Measurements from ENCODE around the gene SLC26A9. TPM values are rescaled to one million over a fixed set of nuclear protein-coding genes. Genes with fewer than 3 reads are reported as not detected.

The SLC26A9 gene
- total and polyA plus RNA-seq, 10 of the 15 experiments (the other 5 are each of a cell fraction or from before 2014, with no cell fraction given), result 0.09 to 0.40 (median 0.17) TPM

DNA sequence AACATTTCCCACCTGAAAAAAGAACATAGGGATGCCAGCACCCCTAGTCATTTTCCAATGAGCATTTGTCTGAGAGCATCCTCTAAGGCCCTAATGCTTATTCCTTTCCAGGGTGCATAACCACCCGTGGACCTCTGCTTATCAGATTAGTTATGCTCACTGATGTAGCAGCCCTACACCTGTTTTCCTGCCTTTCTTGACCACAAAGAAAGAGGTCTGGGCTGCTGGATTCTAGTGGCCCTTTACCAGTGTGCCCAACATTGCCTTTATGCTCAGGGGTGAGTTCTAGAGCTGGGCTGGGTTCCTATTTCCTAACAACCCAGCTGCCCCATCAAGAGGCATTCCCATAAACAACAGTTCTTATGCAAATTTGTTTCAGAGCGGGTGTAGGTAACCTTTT is 73.0 kb downstream of the SLC26A9 start (continued):
- TF ChIP-seq NFYA (IDR thresholded peaks at IDR 0.05; ENCODE audit: borderline replicate concordance, low read depth, low read length) (no peak), GATAD2B (conservative IDR thresholded peaks at IDR 0.05; ENCODE audit: low read depth) (no peak)

Other genes with a start within 250 kb of the SLC26A9 start
Only the 7 nearest of the 8 such genes appear.
- gene RAB29, start 168.0 kb downstream of the SLC26A9 start, total RNA-seq (2014; rRNA removed), result 11.7 and 15.9 TPM in 2 replicates
- 16.8 and 18.0 TPM in 2 replicates for gene RAB29, start 168.0 kb downstream of the SLC26A9 start, total RNA-seq (2014; rRNA removed; fragmentation: Illumina TruSeq; extraction: Trizol)
- 12.5 TPM in 2 replicates for gene RAB29, start 168.0 kb downstream of the SLC26A9 start, total RNA-seq (2021)
- gene RAB29, start 168.0 kb downstream of the SLC26A9 start, polyA plus RNA-seq (2011; rRNA removed), result 74.5 and 75.5 TPM in 2 replicates
- gene RAB29, start 168.0 kb downstream of the SLC26A9 start, polyA plus RNA-seq (2014; fragmentation: Illumina TruSeq; extraction: Trizol), result 20.5 and 22.6 TPM in 2 replicates
- gene RAB29, start 168.0 kb downstream of the SLC26A9 start, polyA plus RNA-seq (2014; fragmentation: Nextera tagmentation; extraction: Ambion mirVana), result 10 to 100 TPM; 12.6 to 16.2 TPM
- gene RAB29, start 168.0 kb downstream of the SLC26A9 start, polyA plus RNA-seq (2014; rRNA removed), result 15.7 and 15.8 TPM in 2 replicates
- gene RAB29, start 168.0 kb downstream of the SLC26A9 start, polyA plus RNA-seq (2016; fragmentation: Nextera tagmentation; extraction: Ambion mirVana), result 10 to 100 TPM; 13.7 to 14.2 TPM
- 0.22 and 0.45 TPM in 2 replicates for gene SLC41A1, start 130.3 kb downstream of the SLC26A9 start, total RNA-seq (2014; rRNA removed)
- 0.22 and 0.28 TPM in 2 replicates for gene SLC41A1, start 130.3 kb downstream of the SLC26A9 start, total RNA-seq (2014; rRNA removed; fragmentation: Illumina TruSeq; extraction: Trizol)
- gene SLC41A1, start 130.3 kb downstream of the SLC26A9 start, total RNA-seq (2021), result 0.40 and 0.69 TPM in 2 replicates
- 10.6 and 11.3 TPM in 2 replicates for gene SLC41A1, start 130.3 kb downstream of the SLC26A9 start, polyA plus RNA-seq (2011; rRNA removed)
- 0.48 and 0.71 TPM in 2 replicates for gene SLC41A1, start 130.3 kb downstream of the SLC26A9 start, polyA plus RNA-seq (2014; fragmentation: Illumina TruSeq; extraction: Trizol)
- gene SLC41A1, start 130.3 kb downstream of the SLC26A9 start, polyA plus RNA-seq (2014; fragmentation: Nextera tagmentation; extraction: Ambion mirVana), result under 1 TPM; 0.13 to 0.15 TPM
- 0.36 and 0.40 TPM in 2 replicates for gene SLC41A1, start 130.3 kb downstream of the SLC26A9 start, polyA plus RNA-seq (2014; rRNA removed)
- under 1 TPM; 0.24 to 0.96 TPM for gene SLC41A1, start 130.3 kb downstream of the SLC26A9 start, polyA plus RNA-seq (2016; fragmentation: Nextera tagmentation; extraction: Ambion mirVana)
- gene PM20D1, start 93.3 kb downstream of the SLC26A9 start, total RNA-seq (2014; rRNA removed), result not detected in 2 replicates
- gene PM20D1, start 93.3 kb downstream of the SLC26A9 start, total RNA-seq (2014; rRNA removed; fragmentation: Illumina TruSeq; extraction: Trizol), result not detected in 2 replicates
- not detected in 2 replicates for gene PM20D1, start 93.3 kb downstream of the SLC26A9 start, total RNA-seq (2021)
- not detected in 2 replicates for gene PM20D1, start 93.3 kb downstream of the SLC26A9 start, polyA plus RNA-seq (2011; rRNA removed)
- gene PM20D1, start 93.3 kb downstream of the SLC26A9 start, polyA plus RNA-seq (2014; fragmentation: Illumina TruSeq; extraction: Trizol), result not detected in 2 replicates
- gene PM20D1, start 93.3 kb downstream of the SLC26A9 start, polyA plus RNA-seq (2014; fragmentation: Nextera tagmentation; extraction: Ambion mirVana), result not detected
- gene PM20D1, start 93.3 kb downstream of the SLC26A9 start, polyA plus RNA-seq (2014; rRNA removed), result not detected in 2 replicates
- gene PM20D1, start 93.3 kb downstream of the SLC26A9 start, polyA plus RNA-seq (2016; fragmentation: Nextera tagmentation; extraction: Ambion mirVana), result not detected
- gene RAB7B, start 59.9 kb upstream of the SLC26A9 start, total RNA-seq (2014; rRNA removed), result not detected in 2 replicates
- gene RAB7B, start 59.9 kb upstream of the SLC26A9 start, total RNA-seq (2014; rRNA removed; fragmentation: Illumina TruSeq; extraction: Trizol), result not detected in 2 replicates
- gene RAB7B, start 59.9 kb upstream of the SLC26A9 start, total RNA-seq (2021), result not detected in 2 replicates
- not detected in 2 replicates for gene RAB7B, start 59.9 kb upstream of the SLC26A9 start, polyA plus RNA-seq (2011; rRNA removed)
- not detected in 2 replicates for gene RAB7B, start 59.9 kb upstream of the SLC26A9 start, polyA plus RNA-seq (2014; fragmentation: Illumina TruSeq; extraction: Trizol)
- gene RAB7B, start 59.9 kb upstream of the SLC26A9 start, polyA plus RNA-seq (2014; fragmentation: Nextera tagmentation; extraction: Ambion mirVana), result not detected
- 0.05 TPM in 1 of 2 replicates, not detected in the other for gene RAB7B, start 59.9 kb upstream of the SLC26A9 start, polyA plus RNA-seq (2014; rRNA removed)
- gene RAB7B, start 59.9 kb upstream of the SLC26A9 start, polyA plus RNA-seq (2016; fragmentation: Nextera tagmentation; extraction: Ambion mirVana), result under 1 TPM in 1 of 2 experiments, not detected in 1; 0.09 TPM
- not detected in 2 replicates for gene CTSE, start 80.4 kb upstream of the SLC26A9 start, total RNA-seq (2014; rRNA removed)
- gene CTSE, start 80.4 kb upstream of the SLC26A9 start, total RNA-seq (2014; rRNA removed; fragmentation: Illumina TruSeq; extraction: Trizol), result not detected in 2 replicates
- 0.26 TPM in 1 of 2 replicates, not detected in the other for gene CTSE, start 80.4 kb upstream of the SLC26A9 start, total RNA-seq (2021)
- gene CTSE, start 80.4 kb upstream of the SLC26A9 start, polyA plus RNA-seq (2011; rRNA removed), result not detected in 2 replicates
- gene CTSE, start 80.4 kb upstream of the SLC26A9 start, polyA plus RNA-seq (2014; fragmentation: Illumina TruSeq; extraction: Trizol), result not detected in 2 replicates
- gene CTSE, start 80.4 kb upstream of the SLC26A9 start, polyA plus RNA-seq (2014; fragmentation: Nextera tagmentation; extraction: Ambion mirVana), result not detected
- not detected in 2 replicates for gene CTSE, start 80.4 kb upstream of the SLC26A9 start, polyA plus RNA-seq (2014; rRNA removed)
- not detected for gene CTSE, start 80.4 kb upstream of the SLC26A9 start, polyA plus RNA-seq (2016; fragmentation: Nextera tagmentation; extraction: Ambion mirVana)
- gene RHEX, start 109.7 kb upstream of the SLC26A9 start, total RNA-seq (2014; rRNA removed), result 5.1 and 5.7 TPM in 2 replicates
- gene RHEX, start 109.7 kb upstream of the SLC26A9 start, total RNA-seq (2014; rRNA removed; fragmentation: Illumina TruSeq; extraction: Trizol), result 5.8 and 6.0 TPM in 2 replicates
- gene RHEX, start 109.7 kb upstream of the SLC26A9 start, total RNA-seq (2021), result 7.7 and 11.4 TPM in 2 replicates
- 2.4 and 2.8 TPM in 2 replicates for gene RHEX, start 109.7 kb upstream of the SLC26A9 start, polyA plus RNA-seq (2011; rRNA removed)
- gene RHEX, start 109.7 kb upstream of the SLC26A9 start, polyA plus RNA-seq (2014; fragmentation: Illumina TruSeq; extraction: Trizol), result 5.6 and 7.3 TPM in 2 replicates
- gene RHEX, start 109.7 kb upstream of the SLC26A9 start, polyA plus RNA-seq (2014; fragmentation: Nextera tagmentation; extraction: Ambion mirVana), result 1 to 10 TPM; 5.7 TPM
- gene RHEX, start 109.7 kb upstream of the SLC26A9 start, polyA plus RNA-seq (2014; rRNA removed), result 3.9 and 5.5 TPM in 2 replicates
- 1 to 10 TPM; 3.5 to 3.9 TPM for gene RHEX, start 109.7 kb upstream of the SLC26A9 start, polyA plus RNA-seq (2016; fragmentation: Nextera tagmentation; extraction: Ambion mirVana)
- not detected in 2 replicates for gene AVPR1B, start 173.9 kb upstream of the SLC26A9 start, total RNA-seq (2014; rRNA removed)
- not detected in 2 replicates for gene AVPR1B, start 173.9 kb upstream of the SLC26A9 start, total RNA-seq (2014; rRNA removed; fragmentation: Illumina TruSeq; extraction: Trizol)
- not detected in 2 replicates for gene AVPR1B, start 173.9 kb upstream of the SLC26A9 start, total RNA-seq (2021)
- gene AVPR1B, start 173.9 kb upstream of the SLC26A9 start, polyA plus RNA-seq (2011; rRNA removed), result not detected in 2 replicates
- not detected in 2 replicates for gene AVPR1B, start 173.9 kb upstream of the SLC26A9 start, polyA plus RNA-seq (2014; fragmentation: Illumina TruSeq; extraction: Trizol)
- not detected for gene AVPR1B, start 173.9 kb upstream of the SLC26A9 start, polyA plus RNA-seq (2014; fragmentation: Nextera tagmentation; extraction: Ambion mirVana)
- not detected in 2 replicates for gene AVPR1B, start 173.9 kb upstream of the SLC26A9 start, polyA plus RNA-seq (2014; rRNA removed)
- gene AVPR1B, start 173.9 kb upstream of the SLC26A9 start, polyA plus RNA-seq (2016; fragmentation: Nextera tagmentation; extraction: Ambion mirVana), result not detected